ENCODE data around the gene CCDC28B. TPM values are rescaled to one million over a fixed set of nuclear protein-coding genes. Genes with fewer than 3 reads are reported as not detected.

The CCDC28B gene
- total RNA-seq, 3 donors from 2014 or later, result 1.5 to 4.2 (median 3.2) TPM

DNA sequence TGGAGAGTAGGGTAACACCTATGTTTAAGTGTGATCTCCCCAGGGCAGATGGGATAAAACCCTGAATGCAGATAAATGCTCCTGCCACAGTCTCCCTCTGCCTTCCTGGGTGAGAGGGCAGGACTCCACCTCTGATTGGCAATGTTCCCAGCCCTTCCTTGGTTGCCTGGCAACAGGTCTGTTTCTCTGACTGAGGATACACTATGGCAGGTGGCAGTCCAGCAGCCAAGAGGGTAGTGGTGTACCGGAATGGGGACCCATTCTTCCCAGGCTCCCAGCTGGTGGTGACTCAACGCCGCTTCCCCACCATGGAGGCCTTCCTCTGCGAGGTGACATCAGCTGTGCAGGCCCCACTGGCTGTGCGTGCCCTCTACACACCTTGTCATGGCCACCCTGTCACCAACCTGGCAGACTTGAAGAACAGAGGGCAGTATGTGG is 8.5 kb downstream of the CCDC28B start, which contains the start of gene DCDC2B:
DCDC2B (plus strand) TSS at position 199 of the 438 bp plus-strand sequence; CDS start at position 204, 5 bp downstream.
- intact Hi-C loops (cut with DNase I, micrococcal nuclease), result no loop called here
- Histone ChIP-seq H3K9me3 (no peaks in the 10 kb centered on the region), H3K4me1 (ENCODE audit: low read depth) (peaks cover 16% of the 10 kb centered on the region), H3K36me3 (ENCODE audit: low read depth) (no peaks in the 10 kb centered on the region), H3K4me3 (no peak within 1 kb of the TSS)
- ATAC-seq, result peak; percentile 81
- no peak for TF ChIP-seq CTCF (IDR thresholded peaks at IDR 0.05)
- peak; percentile 89 to 96 (median 91) for DNase-seq

DNA sequence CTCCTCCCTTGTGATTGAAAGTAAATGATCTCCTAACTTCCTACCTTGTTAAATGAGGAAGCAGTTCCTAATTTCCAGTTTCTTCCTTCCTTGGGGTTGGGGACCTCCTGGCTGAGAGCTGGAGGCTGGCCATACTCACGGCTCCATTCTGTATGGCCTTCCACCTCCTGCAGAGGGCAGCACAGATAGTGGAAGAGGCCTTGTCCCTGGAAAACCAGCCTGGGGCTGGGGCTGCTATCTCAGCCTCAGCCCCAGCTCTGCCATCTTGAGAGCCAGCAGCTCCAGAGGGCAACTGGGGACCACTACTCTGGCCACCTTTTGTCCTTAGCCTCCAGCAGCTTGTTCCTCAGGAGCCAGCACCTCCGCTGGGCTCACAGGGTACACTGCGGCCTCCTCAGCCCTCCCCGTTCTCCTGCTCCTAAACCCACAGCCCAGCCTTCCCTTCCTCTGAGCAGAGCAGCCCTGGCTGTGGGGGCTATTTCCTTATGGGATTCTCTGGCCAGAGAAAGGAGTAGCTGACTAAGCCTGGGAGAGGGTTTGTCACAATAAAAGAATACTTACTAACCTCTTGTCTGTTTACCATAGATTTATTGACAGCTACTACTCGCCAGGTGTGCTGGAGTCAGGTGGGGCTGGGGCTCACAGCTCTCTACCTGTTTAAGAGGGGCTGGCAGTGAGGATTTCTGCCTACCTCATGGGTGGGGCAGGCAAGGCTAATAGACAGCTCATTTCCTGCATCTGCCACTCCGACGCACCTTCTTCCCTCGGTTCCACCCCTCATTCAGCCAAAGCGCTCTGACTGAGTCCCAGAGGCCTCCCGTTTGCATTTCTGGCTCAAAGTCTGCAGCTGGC is 15.5 kb downstream of the CCDC28B start:
- TF ChIP-seq CTCF (IDR thresholded peaks at IDR 0.05), result peak; percentile 33
- Histone ChIP-seq H3K4me3 (no peak overlapping the region), H3K4me1 (ENCODE audit: low read depth) (peaks cover 20% of the 10 kb centered on the region), H3K36me3 (ENCODE audit: low read depth) (no peaks in the 10 kb centered on the region), H3K9me3 (no peaks in the 10 kb centered on the region)
- ATAC-seq (peak; percentile 87), DNase-seq (peak; percentile 77 to 83 (median 78))
- intact Hi-C loops (cut with DNase I, micrococcal nuclease), result no loop called here

DNA sequence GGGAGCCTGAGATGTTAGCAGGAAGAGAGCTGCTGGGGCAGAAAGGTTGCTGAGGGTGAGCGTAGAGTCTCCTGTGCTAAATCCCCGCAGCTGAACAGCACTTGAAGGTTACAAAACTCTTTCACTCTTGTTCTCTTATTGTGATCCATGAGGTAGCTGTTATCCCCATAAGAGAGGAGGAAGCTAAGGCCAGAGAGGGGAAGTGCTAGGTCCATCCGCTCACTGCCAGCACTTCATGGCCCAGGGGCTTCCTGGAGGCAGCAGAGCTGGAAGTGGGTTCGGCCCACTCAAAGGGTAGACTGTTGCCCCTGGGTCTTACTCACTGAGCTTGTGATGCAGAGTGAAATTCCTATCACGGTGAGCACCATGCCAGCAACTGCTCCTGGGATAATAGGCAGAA is 16.2 kb downstream of the CCDC28B start:
- no peak for ATAC-seq
- Histone ChIP-seq H3K4me3 (no peak overlapping the region), H3K9me3 (no peaks in the 10 kb centered on the region), H3K36me3 (ENCODE audit: low read depth) (no peaks in the 10 kb centered on the region), H3K4me1 (ENCODE audit: low read depth) (peaks cover 27% of the 10 kb centered on the region)
- TF ChIP-seq CTCF (IDR thresholded peaks at IDR 0.05), result no peak
- intact Hi-C loops (cut with DNase I, micrococcal nuclease), result no loop called here
- no peak for DNase-seq

- H3K4me1 ChIP-seq (ENCODE audit: low read depth), result peaks cover 39% of the 10 kb centered on the region
- no peak for TF ChIP-seq CTCF (IDR thresholded peaks at IDR 0.05)
- intact Hi-C loops (cut with DNase I, micrococcal nuclease), result no loop called here
- no peaks in the 10 kb centered on the region for H3K9me3 ChIP-seq
- DNase-seq, result no peak
- no peak for ATAC-seq
- H3K36me3 ChIP-seq (ENCODE audit: low read depth), result no peaks in the 10 kb centered on the region
- no peak overlapping the region for H3K4me3 ChIP-seq
Observed at GRCh38 chr1:32219022-32219421, 18.6 kb downstream of the CCDC28B start.

- ATAC-seq (no peak), DNase-seq (no peak)
- TF ChIP-seq CTCF (IDR thresholded peaks at IDR 0.05), result no peak
- Histone ChIP-seq H3K9me3 (no peaks in the 10 kb centered on the region), H3K4me1 (ENCODE audit: low read depth) (peaks cover 33% of the 10 kb centered on the region), H3K36me3 (ENCODE audit: low read depth) (no peaks in the 10 kb centered on the region), H3K4me3 (no peak overlapping the region)
- intact Hi-C loops (cut with DNase I, micrococcal nuclease), result no loop called here
Observed at GRCh38 chr1:32220746-32221580, 20.6 kb downstream of the CCDC28B start.
